ENCODE results near the gene SLCO3A1.

SLCO3A1 gene

GRCh38 chr15:92128788-92129187, 275.3 kb downstream of the SLCO3A1 start:
- DNase-seq (ENCODE audit: low read depth): no peak

GRCh38 chr15:92130244-92130643, 276.7 kb downstream of the SLCO3A1 start:
- no peak for DNase-seq (ENCODE audit: low read depth)

- DNase-seq (ENCODE audit: low read depth): no peak
Observed at GRCh38 chr15:92130906-92131305, 277.4 kb downstream of the SLCO3A1 start.

- DNase-seq (ENCODE audit: low read depth): no peak
Observed at GRCh38 chr15:92132982-92133755, 279.7 kb downstream of the SLCO3A1 start.

- DNase-seq (ENCODE audit: low read depth): no peak
Observed at GRCh38 chr15:92140796-92141195, 287.3 kb downstream of the SLCO3A1 start.

GRCh38 chr15:92141607-92142006, 288.1 kb downstream of the SLCO3A1 start:
- no peak for DNase-seq (ENCODE audit: low read depth)

- DNase-seq (ENCODE audit: low read depth): no peak
Observed at GRCh38 chr15:92142242-92143232, 289.0 kb downstream of the SLCO3A1 start.

- DNase-seq (ENCODE audit: low read depth): no peak
Observed at GRCh38 chr15:92143765-92144164, 290.3 kb downstream of the SLCO3A1 start.

- DNase-seq (ENCODE audit: low read depth): no peak
Observed at GRCh38 chr15:92146511-92147150, 293.1 kb downstream of the SLCO3A1 start.

- no peak for DNase-seq (ENCODE audit: low read depth)
Observed at GRCh38 chr15:92149029-92149428, 295.5 kb downstream of the SLCO3A1 start.

- no peak for DNase-seq (ENCODE audit: low read depth)
Observed at GRCh38 chr15:92149465-92149864, 296.0 kb downstream of the SLCO3A1 start.

- no peak for DNase-seq (ENCODE audit: low read depth)
Observed at GRCh38 chr15:92151168-92151567, 297.7 kb downstream of the SLCO3A1 start.

- DNase-seq (ENCODE audit: low read depth): no peak
Observed at GRCh38 chr15:92151741-92152140, 298.2 kb downstream of the SLCO3A1 start.

GRCh38 chr15:92152983-92153382, 299.5 kb downstream of the SLCO3A1 start:
- DNase-seq (ENCODE audit: low read depth): no peak

- no peak for DNase-seq (ENCODE audit: low read depth)
Observed at GRCh38 chr15:92153620-92154019, 300.1 kb downstream of the SLCO3A1 start.

GRCh38 chr15:92155934-92156333, 302.4 kb downstream of the SLCO3A1 start:
- DNase-seq (ENCODE audit: low read depth): no peak

- no peak for DNase-seq (ENCODE audit: low read depth)
Observed at GRCh38 chr15:92157666-92158298, 304.3 kb downstream of the SLCO3A1 start.

- no peak for DNase-seq (ENCODE audit: low read depth)
Observed at GRCh38 chr15:92158426-92158825, 304.9 kb downstream of the SLCO3A1 start.

- no peak for DNase-seq (ENCODE audit: low read depth)
Observed at GRCh38 chr15:92159481-92159880, 306.0 kb downstream of the SLCO3A1 start.

- no peak for DNase-seq (ENCODE audit: low read depth)
Observed at GRCh38 chr15:92159906-92160841, 306.7 kb downstream of the SLCO3A1 start.
